Body of pancreas (tissue), 4 donors: Measurements from ENCODE around the gene PSPN. TPM values are rescaled to one million over a fixed set of nuclear protein-coding genes. Genes with fewer than 3 reads are reported as not detected.

Experiments used
- ATAC-seq: fragments of 150-250 bp; one replicate; pipeline ENCODE4 v1.9.1; 2016
- DNase-seq, 4 donors: peaks; one replicate each; pipeline ENCODE4 v3.0.0-alpha.2; 2019
- H3K27ac ChIP-seq, 4 donors: fragments of 200-600 bp; sonication (generic); 1 replicate in 3 of 4; 2 replicates in 1 of 4; pipeline versions ENCODE4 v1.5.1 to v1.6.1; 2016 to 2019; ENCODE audit warnings: mild to moderate bottlenecking in 1 of 4, mixed read lengths in 1 of 4, moderate library complexity in 1 of 4
- H3K27me3 ChIP-seq, 2 donors: fragments of 200-600 bp; sonication (generic); one replicate each; pipeline ENCODE4 v1.6.0; 2016; ENCODE audit warnings: mild to moderate bottlenecking in 1 of 2
- H3K36me3 ChIP-seq, 2 donors: fragments of 200-600 bp; sonication (generic); replicated peaks in 1 of 2; 2 replicates each; pipeline ENCODE4 v1.5.1; 2016; ENCODE audit warnings: low read depth in 2 of 2; ENCODE audit not compliant: insufficient read depth in 1 of 2
- H3K4me1 ChIP-seq: fragments of 200-600 bp; sonication (generic); one replicate; pipeline ENCODE4 v1.6.0; 2016
- H3K4me3 ChIP-seq, 2 donors: fragments of 200-600 bp; sonication (generic); 1 replicate in 1 of 2; 2 replicates in 1 of 2; pipeline ENCODE4 v1.5.1; 2016 to 2019
- H3K9me3 ChIP-seq, 3 donors: fragments of 200-600 bp; sonication (generic); 1 replicate in 2 of 3; 2 replicates in 1 of 3; pipeline ENCODE4 v1.5.1; 2016
- POLR2A ChIP-seq, 3 donors: fragments of 450-650 bp; IDR thresholded peaks; one replicate each; pipeline ENCODE4 v1.6.1; 2016; ENCODE audit warnings: antibody characterized with exemption in 3 of 3, mild to moderate bottlenecking in 2 of 3
- WGBS, 2 donors: methylation state at CpG; one replicate each; pipeline ENCODE4 v1.1.5; 2017; 5-methylcytosine and 5-hydroxymethylcytosine counted together
- intact Hi-C: fragments of 100-400 bp; cut with DNase I; formaldehyde crosslinking; loops from one replicate; pipeline ENCODE4 v1.15.1; 2023
- total RNA-seq, 2 donors: library from RNA; depleted of rRNA; stranded (reverse); fragments of >200 nt; gene quantifications; one replicate each; pipeline ENCODE4 v1.1.0, GENCODE V29; 2016
- TF ChIP-seq, protein P1 (sequence below), 7 experiments: fragments of 450-650 bp in 4 of 7; fragments of 200-600 bp in 3 of 7; sonication (generic) in 3 of 7; IDR thresholded peaks; one replicate each; pipeline ENCODE4 v1.5.1; 2016 to 2019; ENCODE audit warnings: antibody characterized with exemption in 7 of 7

The PSPN gene
- total RNA-seq, 2 donors from 2014 or later = 0.52 to 8.6 TPM

DNA sequence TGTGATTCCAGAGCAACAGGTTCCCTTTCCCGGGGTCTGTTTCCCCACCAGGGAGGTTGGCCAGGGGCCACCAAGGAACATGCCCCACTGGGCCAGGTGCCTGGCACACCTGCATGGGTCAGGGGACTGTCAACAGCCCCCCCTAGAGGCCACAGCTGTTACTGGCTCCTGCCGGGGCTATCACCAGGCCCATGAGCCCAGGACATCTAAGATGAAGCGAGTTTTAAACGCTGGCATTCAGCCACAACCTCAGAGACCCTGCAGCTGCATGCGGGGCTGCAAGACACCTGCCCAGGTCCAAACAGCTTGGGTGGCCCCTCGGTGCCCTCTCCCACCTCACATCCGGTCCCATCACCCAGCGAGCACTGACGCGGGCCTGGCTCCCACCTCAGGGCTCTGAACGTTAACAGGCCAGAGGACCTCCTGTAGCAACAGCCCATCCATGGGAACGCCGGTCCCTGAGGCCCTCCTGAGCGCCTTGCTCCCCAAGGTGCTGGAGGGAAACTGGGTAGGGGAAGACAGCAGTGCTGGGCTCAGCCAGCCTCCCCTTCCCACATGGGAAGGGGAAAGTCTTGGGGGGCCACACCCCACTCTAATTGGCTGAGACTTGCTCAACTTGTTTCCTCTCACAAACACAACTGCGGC, 36.8 kb upstream of the PSPN start:
- Histone ChIP-seq H3K36me3 (peaks cover 28 to 29% of the 10 kb centered on the region in 2 donors), H3K27ac (no peak overlapping the region), H3K4me1 (no peaks in the 10 kb centered on the region), H3K27me3 (no peaks in the 10 kb centered on the region), H3K9me3 (no peaks in the 10 kb centered on the region), H3K4me3 (no peak overlapping the region)
- 29 to 57% methylated on average over 2 to 15 of the region's 15 CpGs for WGBS, 2 donors
- no peak for TF ChIP-seq POLR2A (IDR thresholded peaks at IDR 0.05)
- TF ChIP-seq, protein P1, sequence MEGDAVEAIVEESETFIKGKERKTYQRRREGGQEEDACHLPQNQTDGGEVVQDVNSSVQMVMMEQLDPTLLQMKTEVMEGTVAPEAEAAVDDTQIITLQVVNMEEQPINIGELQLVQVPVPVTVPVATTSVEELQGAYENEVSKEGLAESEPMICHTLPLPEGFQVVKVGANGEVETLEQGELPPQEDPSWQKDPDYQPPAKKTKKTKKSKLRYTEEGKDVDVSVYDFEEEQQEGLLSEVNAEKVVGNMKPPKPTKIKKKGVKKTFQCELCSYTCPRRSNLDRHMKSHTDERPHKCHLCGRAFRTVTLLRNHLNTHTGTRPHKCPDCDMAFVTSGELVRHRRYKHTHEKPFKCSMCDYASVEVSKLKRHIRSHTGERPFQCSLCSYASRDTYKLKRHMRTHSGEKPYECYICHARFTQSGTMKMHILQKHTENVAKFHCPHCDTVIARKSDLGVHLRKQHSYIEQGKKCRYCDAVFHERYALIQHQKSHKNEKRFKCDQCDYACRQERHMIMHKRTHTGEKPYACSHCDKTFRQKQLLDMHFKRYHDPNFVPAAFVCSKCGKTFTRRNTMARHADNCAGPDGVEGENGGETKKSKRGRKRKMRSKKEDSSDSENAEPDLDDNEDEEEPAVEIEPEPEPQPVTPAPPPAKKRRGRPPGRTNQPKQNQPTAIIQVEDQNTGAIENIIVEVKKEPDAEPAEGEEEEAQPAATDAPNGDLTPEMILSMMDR (IDR thresholded peaks at IDR 0.05) = peak in 6 of 7 experiments; percentile 33 to 42 (median 33)
- intact Hi-C loops = no loop called here
- peak; percentile 59 for ATAC-seq
- peak; percentile 39 to 65 (median 58) for DNase-seq

DNA sequence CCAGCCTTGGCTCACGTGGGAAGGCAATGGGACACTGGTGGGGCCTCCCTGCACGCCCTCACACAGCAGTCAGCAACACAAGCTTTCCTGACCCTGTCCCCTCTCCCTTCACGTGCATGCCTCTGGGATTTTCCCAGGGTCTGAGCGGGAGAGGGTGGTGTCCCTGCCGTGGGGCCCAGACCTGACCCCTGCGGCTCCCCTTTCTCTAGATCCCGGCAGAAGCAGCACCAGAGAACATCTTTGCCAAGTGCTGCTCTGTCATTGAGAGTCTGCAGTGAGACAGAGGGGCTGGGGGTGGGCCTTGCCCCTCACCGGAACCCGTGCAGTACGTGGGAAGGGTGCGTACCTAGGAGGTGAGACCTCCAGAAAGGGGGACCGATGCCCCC, 36.3 kb upstream of the PSPN start:
- Histone ChIP-seq H3K4me1 (no peaks in the 10 kb centered on the region), H3K9me3 (no peaks in the 10 kb centered on the region), H3K36me3 (peaks cover 23 to 24% of the 10 kb centered on the region in 2 donors), H3K27me3 (no peaks in the 10 kb centered on the region), H3K4me3 (no peak overlapping the region), H3K27ac (no peak overlapping the region)
- DNase-seq (no peak), ATAC-seq (no peak)
- 59 to 60% methylated on average over 6 to 12 of the region's 12 CpGs for WGBS, 2 donors
- TF ChIP-seq, protein P1 (IDR thresholded peaks at IDR 0.05) = no peak
- no peak for TF ChIP-seq POLR2A (IDR thresholded peaks at IDR 0.05)
- intact Hi-C loops = no loop called here

DNA sequence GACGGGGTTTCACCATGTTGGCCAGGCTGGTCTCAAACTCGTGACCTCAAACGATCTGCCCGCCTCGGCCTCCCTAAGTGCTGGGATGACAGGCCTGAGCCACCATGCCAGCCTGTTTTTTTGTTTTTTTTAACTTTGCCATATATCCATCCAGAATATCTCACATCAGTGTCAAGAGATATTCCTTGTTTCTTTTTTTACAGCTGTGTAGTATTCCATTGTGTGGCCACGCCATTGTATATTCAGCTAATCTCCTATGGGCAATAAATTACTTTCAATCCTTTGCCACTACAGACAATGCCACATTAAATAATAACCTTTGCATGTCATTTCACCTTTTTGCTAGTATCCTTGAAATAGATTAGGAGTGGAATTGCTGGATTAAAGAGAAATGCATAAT, 33.6 kb upstream of the PSPN start:
- intact Hi-C loops = no loop called here
- no peak for ATAC-seq

DNA sequence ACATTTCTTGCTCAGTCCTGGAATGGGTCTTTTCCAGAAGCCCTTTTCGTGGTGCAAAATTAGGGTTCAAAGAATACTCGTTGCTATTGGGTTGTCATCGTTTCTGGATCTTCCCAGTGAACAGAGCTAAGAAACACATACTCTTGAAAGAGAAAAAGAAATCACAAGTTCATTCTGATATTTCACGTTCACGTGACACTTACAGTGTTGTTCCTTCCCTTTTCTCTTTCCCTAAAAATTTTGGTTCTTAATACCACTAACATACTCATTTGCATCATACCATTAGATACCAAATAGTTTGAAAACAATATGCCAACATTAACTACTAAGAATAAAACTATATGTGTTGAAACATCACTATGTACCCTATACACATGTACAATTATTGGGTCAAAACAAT, 30.7 kb upstream of the PSPN start:
- H3K27ac ChIP-seq = no peak overlapping the region
- DNase-seq = no peak

More for the DNA sequence above, 33.6 kb upstream of the PSPN start:
- no peak for TF ChIP-seq POLR2A (IDR thresholded peaks at IDR 0.05)
- TF ChIP-seq, protein P1 (IDR thresholded peaks at IDR 0.05) = no peak
- Histone ChIP-seq H3K9me3 (no peaks in the 10 kb centered on the region), H3K36me3 (no peaks in the 10 kb centered on the region), H3K4me1 (no peaks in the 10 kb centered on the region), H3K4me3 (no peak overlapping the region), H3K27me3 (no peaks in the 10 kb centered on the region), H3K27ac (no peak overlapping the region)
- DNase-seq = no peak
- 97 to 99% methylated on average over 6 of the region's 6 CpGs for WGBS, 2 donors

More for the DNA sequence above, 30.7 kb upstream of the PSPN start:
- TF ChIP-seq, protein P1 (IDR thresholded peaks at IDR 0.05) = no peak
- no peaks in the 10 kb centered on the region for H3K9me3 ChIP-seq
- ATAC-seq = no peak
- intact Hi-C loops = no loop called here
- no peaks in the 10 kb centered on the region for H3K4me1 ChIP-seq
- no peaks in the 10 kb centered on the region for H3K27me3 ChIP-seq
- H3K36me3 ChIP-seq = no peaks in the 10 kb centered on the region
- no peak overlapping the region for H3K4me3 ChIP-seq
- 80 to 81% methylated on average over 5 of the region's 5 CpGs for WGBS, 2 donors
